HG02588 (cell line): ENCODE results near the gene PLAC9.
"Not testable (repeated sequence)": the region's sequence is repeated elsewhere in the genome, so short reads cannot be mapped to it uniquely, and the experiment has no call there.

ENCODE experiments used
- ATAC-seq: cut with Tn5 transposase; IDR thresholded peaks from one replicate; pipeline ENCODE4 v1.9.1; 2021; ENCODE audit warnings: mild to moderate bottlenecking, moderate library complexity; ENCODE audit not compliant: unreplicated experiment

Gene PLAC9, protein sequence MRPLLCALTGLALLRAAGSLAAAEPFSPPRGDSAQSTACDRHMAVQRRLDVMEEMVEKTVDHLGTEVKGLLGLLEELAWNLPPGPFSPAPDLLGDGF

DNA sequence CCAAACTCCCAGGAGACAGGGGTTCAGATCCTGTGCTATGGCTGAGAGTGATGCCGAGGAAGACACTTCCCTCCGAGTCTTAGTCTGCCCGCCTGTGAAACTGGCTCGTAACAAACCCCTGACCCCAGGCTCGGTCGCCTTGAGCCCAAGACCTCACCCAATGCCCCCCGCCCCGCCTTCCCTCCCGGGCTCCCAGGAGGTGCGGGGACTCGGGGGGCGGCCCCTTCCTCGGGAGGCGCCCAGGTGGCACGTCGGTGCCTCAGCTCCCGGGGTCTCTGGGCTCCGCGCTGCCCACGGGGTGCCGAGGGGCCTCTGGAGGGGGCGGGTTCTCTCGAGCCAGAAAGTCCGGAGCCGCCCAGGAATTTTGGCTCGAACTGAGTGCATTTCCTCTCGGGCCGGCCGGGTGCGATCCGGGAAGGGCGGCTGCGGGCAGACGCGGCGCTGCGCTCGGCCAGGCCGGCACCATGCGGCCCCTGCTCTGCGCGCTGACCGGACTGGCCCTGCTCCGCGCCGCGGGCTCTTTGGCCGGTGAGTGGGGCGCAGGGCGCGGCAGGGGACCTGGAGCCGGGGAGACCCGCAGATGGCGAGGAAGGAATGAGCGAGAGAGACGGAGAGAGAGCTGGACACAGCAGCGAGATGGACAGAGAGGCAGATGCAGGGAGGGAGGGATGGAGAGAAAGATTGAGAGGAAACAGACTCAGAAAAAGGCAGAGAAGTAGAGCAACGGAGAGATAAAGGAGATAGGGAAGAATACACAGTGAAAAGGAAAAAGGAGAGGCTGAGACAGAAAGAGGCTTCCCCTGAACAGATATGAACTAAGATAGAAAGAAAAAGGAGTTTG is at the start of gene PLAC9:
Gene PLAC9, plus strand, starts transcription at position 432 of the 841 bp plus-strand sequence. Its CDS starts 33 bp downstream, at position 465.
- no peak for ATAC-seq

DNA sequence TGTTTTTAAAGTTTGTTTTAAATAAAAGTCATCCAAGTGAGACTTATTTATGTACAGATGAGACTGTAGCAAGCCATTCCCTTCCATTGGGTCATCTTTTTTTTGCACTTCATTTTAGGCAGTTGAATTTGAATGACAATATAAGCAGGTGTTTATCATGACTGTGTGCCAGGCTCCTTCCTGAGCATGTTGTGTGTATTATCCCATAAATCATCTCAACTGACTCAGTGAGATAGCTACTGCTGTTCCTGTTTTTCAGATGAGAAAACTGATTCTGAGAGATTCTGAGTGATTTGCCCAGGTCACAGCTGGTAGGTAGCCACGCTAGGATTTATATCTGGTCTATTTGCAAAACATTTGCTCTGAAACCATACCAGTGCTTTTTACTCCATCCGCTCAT is 42.4 kb upstream of the PLAC9 start:
- ATAC-seq, result no peak

- ATAC-seq, result no peak
Observed at GRCh38 chr10:80094231-80094630, 38.3 kb upstream of the PLAC9 start.

- ATAC-seq, result not testable (repeated sequence)
Observed at GRCh38 chr10:80098272-80098671, 34.3 kb upstream of the PLAC9 start.

DNA sequence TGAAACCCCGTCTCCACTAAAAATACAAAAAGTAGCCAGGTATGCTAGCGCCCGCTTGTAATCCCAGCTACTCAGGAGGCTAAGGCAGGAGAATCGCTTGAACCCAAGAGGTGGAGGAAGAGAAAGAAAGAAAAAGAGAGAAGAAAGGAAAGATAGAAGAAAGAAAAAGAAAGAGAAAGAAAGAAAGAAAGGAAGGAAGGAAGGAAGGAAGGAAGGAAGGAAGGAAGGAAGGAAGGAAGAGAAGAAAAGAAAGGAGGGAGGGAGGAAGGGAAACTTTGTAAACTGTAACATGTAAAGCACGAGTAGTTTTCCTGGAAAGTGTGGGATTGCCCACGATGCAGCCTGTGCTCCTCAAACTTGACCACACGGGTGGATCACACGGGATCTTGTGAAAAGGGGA is 33.2 kb upstream of the PLAC9 start:
- not testable (repeated sequence) for ATAC-seq

DNA sequence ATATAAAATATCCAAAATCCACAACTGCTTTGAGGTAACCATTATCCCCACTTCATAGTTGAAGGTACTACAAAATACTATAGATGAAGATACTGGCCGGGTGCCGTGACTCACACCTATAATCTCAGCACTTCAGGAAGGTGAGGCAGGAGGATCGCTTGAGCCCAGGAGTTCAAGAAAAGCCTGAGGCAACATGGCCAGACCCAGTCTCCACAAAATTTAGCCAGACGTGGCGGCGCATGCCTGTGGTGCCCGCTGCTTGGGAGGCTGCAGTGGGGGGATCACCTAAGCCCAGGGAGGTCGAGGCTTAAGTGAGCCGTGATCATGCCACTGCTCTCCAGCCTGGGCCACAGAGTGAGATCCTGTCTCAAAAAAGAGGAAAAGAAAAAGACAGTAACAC is 32.4 kb upstream of the PLAC9 start:
- no peak for ATAC-seq

DNA sequence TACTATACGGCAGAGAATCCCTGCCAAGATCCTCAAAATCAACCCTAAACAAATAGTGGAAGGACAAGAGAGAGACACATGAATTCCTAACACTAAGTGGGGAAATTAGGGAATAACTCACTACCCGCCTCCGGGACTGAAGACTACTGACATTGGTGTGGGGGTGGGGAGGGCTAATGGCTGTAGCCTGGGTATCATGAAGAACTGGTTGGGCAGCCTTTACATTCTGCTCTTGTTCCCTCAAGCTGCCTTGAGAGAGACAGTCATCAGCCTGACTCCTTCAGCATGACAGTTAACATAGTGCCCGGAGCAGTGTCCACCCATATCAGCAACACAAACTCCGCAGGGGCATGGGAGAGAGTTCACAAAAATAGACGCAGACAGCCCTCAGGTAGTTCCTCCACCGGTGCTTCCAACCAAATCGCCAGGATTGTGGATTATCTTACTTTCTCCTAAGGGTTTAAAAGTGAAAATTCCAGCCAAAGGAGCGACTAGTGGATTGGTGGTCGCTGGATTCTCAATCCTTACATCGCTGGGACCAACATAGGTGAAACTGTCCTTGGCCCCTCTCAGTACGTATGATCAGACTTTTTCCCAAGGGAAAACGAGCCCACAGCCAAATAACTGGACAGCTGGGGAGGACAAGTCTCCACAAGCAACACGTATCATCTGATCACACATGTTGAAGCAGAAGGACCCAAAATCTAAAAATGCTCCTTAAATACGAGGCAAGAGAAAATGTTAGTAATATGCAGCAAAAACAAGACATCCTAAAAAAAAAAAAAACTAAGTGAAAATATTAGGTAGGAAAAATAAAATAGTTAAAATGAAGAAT is 31.5 kb upstream of the PLAC9 start:
- no peak for ATAC-seq

- ATAC-seq, result no peak
Observed at GRCh38 chr10:80104066-80104926, 28.2 kb upstream of the PLAC9 start.

GRCh38 chr10:80108576-80109239 is 23.8 kb upstream of the PLAC9 start:
- ATAC-seq, result no peak

DNA sequence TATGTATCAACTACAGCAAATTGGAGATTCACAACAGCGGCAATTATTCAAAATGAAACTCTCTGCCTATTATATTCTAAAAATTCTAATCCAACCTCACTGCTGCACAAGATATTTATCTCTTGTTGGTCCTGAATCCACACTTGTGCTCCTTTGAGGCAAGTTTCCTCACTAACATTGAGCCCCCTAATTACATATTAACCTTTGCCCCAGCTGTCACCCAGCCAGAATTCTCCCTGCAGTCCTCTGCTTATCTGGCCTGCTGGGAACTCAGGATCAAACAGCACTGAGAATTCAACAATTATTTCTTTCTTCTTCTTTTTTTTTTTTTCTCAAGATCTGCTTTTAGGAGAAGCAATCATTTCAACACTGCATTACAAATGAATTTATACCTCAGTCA is 21.5 kb upstream of the PLAC9 start:
- no peak for ATAC-seq

DNA sequence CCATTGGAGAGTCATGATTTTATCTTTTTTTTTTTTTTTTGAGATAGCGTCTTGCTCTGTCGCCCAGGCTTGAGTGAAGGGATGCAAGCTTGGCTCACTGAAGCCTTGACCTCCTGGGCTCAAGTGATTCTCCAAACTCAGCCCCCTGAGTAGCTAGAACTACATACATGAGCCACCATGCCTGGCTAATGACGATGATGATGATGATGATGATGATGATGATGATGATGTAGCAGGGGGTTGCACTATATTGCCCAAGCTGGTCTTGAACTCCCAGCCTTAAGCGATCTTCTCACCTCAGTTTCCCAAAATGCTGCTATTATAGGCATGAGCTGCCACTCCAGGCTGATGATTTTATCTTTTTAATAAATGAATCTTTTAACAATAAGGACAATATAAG is 13.9 kb upstream of the PLAC9 start:
- ATAC-seq, result no peak

DNA sequence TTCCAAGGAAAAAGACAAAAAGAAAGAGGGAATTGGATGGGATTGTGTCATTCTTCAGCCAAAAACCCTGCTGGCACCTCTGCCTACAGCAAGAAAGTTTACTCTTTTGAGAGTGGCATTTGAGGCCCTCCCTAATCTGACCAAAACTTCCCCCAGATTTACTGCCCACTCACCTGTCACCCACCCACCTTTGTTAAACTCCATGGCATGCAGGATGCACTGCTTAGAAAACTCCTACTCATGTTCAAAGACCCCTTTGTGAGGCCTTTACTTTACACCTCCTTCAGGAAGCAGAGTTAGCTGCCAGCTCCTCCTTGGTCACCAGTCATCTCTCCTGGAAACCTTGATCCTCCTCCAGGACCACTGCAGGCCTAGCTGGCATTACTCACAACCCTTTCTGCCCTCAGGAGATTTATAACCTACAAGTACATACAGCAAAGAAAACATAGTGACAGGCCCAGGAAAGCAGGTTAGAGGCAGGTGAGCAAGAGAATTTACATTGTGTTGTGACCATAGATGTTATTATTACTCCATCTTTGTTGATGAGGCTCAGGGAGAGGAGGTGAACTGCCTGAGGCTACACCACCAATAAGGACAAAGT is 10.3 kb upstream of the PLAC9 start:
- ATAC-seq, result no peak

DNA sequence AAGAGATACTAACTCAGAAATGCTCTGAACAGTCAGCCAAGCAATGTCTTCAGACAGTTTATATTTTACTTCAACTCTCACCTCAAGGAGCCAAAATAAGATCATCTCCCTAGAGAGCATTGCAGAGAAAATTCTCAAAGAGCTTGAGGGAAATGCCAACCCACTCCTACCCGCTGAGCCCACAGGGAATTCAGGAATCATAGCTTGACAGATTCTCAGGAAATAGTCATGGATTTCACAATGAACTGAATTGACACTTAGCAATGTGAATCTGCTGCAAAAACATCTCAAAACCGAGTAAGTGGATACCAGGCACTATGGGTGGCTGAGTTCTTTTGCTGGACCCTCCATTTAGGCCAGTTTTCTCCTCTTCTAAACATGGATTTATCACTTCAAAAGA is 9.8 kb upstream of the PLAC9 start:
- no peak for ATAC-seq

DNA sequence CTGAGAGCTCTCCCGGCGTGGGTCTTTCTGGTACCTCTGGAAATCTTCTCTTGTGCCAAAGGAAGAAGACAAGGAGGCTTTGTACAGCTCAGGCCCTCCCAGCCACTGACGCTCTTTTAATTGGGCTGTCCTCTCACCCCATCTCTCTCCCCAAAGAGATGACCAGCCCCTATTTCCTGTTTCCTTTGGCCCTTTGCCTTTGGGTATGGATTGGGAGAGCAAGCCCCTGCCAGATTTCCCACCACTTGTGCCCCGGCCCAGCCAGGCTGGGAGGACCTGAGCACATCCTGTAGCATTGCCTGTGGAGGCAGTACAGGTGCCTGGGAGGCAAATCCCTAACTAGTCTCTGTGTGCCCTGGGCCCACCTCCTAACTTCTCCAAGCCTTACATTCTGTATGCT is 5.7 kb upstream of the PLAC9 start:
- ATAC-seq, result no peak

- ATAC-seq, result no peak
Observed at GRCh38 chr10:80131499-80131901, 1.0 kb upstream of the PLAC9 start.

DNA sequence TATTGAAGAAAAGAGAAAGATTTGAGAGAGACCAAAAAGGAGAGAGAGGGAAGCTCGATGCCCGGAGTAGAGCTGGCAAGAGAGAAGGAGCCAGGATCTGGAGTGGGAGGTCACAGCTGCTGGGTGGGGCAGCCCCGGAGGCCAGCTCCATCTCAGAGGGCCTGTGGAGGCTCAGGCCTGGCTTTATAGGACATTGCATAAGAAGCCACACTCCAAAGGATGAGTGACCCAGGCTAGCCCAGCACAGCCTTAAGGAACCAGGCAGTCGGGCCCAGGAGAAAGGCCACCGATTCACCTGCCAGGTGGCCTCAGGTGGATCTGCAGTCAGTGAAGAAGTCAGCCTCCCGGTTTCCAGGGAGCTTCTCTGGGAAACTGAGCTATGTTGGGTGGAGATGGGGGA is 676 bp downstream of the PLAC9 start:
- ATAC-seq, result no peak

GRCh38 chr10:80133687-80134086 is 1.2 kb downstream of the PLAC9 start:
- ATAC-seq, result not testable (repeated sequence)

DNA sequence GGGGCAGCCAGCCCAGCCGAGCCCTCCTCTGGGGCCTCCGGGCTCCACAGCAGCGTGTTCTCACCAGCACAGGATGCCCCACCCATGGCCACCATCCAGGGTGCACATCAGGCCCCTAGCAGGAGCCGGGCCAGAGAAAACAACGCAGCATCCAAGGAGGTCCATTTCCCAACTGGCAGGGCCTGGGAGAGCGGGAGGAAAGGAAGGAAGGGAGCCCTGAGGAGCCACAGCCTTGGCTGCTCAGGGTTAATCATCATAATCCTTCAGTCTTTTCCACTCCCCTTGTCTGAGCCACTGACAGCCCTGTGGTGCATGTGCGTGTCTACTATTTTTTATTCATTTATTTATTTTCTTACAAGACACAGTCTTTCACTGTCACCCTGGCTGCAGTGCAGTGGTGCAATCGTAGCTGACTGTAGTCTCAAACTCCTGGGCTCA is 3.6 kb downstream of the PLAC9 start:
- ATAC-seq, result no peak

GRCh38 chr10:80137031-80137862 is 4.7 kb downstream of the PLAC9 start:
- ATAC-seq, result no peak
